Measurements from ENCODE around the gene ACSF3. TPM values are rescaled to one million over a fixed set of nuclear protein-coding genes. Genes with fewer than 3 reads are reported as not detected.

The ACSF3 gene
- total RNA-seq, 3 donors from 2014 or later (not counting 1 experiment from before 2014, with no cell fraction given), result 45.0 to 71.4 (median 51.6) TPM

DNA sequence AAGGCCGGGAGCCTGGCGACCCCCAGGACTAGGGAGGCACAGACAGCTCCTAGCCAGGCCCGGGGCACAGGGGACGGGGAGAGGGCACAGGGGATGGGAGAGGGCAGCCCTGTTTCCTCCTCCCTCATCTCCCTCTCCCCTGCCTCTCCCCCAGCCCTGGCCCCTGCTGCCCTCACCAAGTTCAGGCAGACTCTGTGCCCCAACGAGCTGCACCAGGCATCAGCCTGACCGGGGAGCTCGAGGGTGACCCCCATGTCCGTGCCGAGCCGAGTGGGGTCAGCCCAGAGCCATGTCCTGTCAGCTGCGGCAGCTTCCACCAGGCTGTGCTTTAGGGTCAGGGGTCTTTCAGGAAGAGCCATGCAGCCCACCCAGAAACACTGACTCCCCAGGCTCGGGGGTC is 83.8 kb downstream of the ACSF3 start:
- H3K36me3 Mint-ChIP-seq, result no peaks in the 10 kb centered on the region
- no peaks in the 10 kb centered on the region for H3K9me3 Mint-ChIP-seq
- H3K4me1 Mint-ChIP-seq, result no peaks in the 10 kb centered on the region
- no peaks in the 10 kb centered on the region for H3K27me3 Mint-ChIP-seq (ENCODE audit: low read depth in 2 of 2)
- no peaks in the 10 kb centered on the region for H3K9me3 ChIP-seq (ENCODE audit: control insufficient read depth, insufficient read depth, low read length)
- H3K27me3 ChIP-seq (ENCODE audit: control insufficient read depth, insufficient read depth, low read length), result no peaks in the 10 kb centered on the region
- H3K4me3 Mint-ChIP-seq, result no peak overlapping the region
- no peak overlapping the region for H3K27ac ChIP-seq (ENCODE audit: low read length)
- ATAC-seq (no peak), DNase-seq (no peak)
- TF ChIP-seq, protein P1, sequence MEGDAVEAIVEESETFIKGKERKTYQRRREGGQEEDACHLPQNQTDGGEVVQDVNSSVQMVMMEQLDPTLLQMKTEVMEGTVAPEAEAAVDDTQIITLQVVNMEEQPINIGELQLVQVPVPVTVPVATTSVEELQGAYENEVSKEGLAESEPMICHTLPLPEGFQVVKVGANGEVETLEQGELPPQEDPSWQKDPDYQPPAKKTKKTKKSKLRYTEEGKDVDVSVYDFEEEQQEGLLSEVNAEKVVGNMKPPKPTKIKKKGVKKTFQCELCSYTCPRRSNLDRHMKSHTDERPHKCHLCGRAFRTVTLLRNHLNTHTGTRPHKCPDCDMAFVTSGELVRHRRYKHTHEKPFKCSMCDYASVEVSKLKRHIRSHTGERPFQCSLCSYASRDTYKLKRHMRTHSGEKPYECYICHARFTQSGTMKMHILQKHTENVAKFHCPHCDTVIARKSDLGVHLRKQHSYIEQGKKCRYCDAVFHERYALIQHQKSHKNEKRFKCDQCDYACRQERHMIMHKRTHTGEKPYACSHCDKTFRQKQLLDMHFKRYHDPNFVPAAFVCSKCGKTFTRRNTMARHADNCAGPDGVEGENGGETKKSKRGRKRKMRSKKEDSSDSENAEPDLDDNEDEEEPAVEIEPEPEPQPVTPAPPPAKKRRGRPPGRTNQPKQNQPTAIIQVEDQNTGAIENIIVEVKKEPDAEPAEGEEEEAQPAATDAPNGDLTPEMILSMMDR (IDR thresholded peaks at IDR 0.05), result no peak
- 88% methylated on average over 10 of the region's 12 CpGs for WGBS (ENCODE audit: insufficient coverage)
- no peaks in the 10 kb centered on the region for H3K36me3 ChIP-seq (ENCODE audit: control insufficient read depth, insufficient read depth, low read length)
- intact Hi-C loops (cut with micrococcal nuclease), result no loop called here
- peaks cover 9% of the 10 kb centered on the region for H3K4me1 ChIP-seq (ENCODE audit: control insufficient read depth, insufficient read depth, low read length)
- no peak overlapping the region for H3K27ac Mint-ChIP-seq
- H3K4me3 ChIP-seq (ENCODE audit: low read length), result no peak overlapping the region

DNA sequence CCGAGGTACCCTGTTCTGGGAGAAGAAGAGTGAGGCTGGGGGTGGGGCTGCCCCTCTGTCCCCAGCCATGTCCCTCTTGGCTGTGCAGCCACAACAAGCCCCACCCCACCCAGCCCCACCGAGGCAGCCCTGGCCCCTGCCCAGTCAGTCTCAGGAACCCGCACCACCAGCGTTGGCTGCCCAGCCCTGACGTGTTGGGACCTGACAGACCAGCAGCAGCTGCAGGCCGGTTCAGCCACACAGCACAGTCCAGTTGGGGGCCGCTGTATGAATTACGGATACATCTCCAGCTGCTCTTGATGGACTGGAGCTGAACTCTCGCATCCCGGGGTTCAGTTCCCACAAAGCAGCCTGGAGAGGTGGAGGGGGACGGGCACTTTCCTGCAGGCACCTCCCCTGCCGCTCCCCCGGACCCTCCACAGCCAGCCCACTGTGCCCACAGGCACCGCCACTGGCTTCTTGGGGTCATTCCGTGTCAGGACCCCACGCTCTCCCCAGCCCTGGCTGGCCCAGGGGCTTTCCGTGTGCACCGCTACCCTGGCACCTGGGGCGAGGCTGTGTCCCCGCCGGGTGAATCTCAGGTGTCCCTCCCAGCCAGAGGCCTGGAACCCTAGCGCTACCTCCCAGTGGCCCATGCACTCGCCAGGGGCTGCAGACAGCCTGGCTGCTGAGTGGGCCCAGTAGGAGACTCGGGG is 84.9 kb downstream of the ACSF3 start:
- WGBS (ENCODE audit: insufficient coverage), result 93% methylated on average over 24 of the region's 24 CpGs
- Histone ChIP-seq H3K4me1 (ENCODE audit: control insufficient read depth, insufficient read depth, low read length) (peaks cover 9% of the 10 kb centered on the region), H3K4me3 (ENCODE audit: low read length) (no peak overlapping the region), H3K9me3 (ENCODE audit: control insufficient read depth, insufficient read depth, low read length) (no peaks in the 10 kb centered on the region), H3K27ac (ENCODE audit: low read length) (no peak overlapping the region), H3K27me3 (ENCODE audit: control insufficient read depth, insufficient read depth, low read length) (no peaks in the 10 kb centered on the region), H3K36me3 (ENCODE audit: control insufficient read depth, insufficient read depth, low read length) (no peaks in the 10 kb centered on the region)
- ATAC-seq (no peak), DNase-seq (no peak)
- Mint-ChIP-seq H3K27ac (no peak overlapping the region), H3K36me3 (no peaks in the 10 kb centered on the region), H3K27me3 (ENCODE audit: low read depth in 2 of 2) (no peaks in the 10 kb centered on the region), H3K4me3 (no peak overlapping the region), H3K4me1 (no peaks in the 10 kb centered on the region), H3K9me3 (no peaks in the 10 kb centered on the region)
- intact Hi-C loops (cut with micrococcal nuclease), result no loop called here
- TF ChIP-seq, protein P1 (IDR thresholded peaks at IDR 0.05), result no peak

DNA sequence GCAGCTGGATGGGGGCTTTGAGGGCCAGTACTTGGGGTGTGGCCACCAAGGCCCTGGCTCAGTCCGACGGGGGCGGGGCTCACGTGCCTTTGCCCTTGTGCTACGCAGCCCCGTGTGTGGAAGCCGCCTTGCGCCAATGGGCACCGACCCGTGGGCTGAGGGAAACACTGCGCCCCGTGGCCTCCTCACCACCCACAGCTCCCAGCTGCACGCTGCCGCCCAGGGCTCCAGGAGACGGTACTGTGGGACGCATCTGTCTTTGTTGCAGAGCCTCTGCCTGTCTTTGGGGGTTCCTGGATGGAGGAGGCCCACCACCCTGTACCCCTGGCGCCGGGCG is 85.5 kb downstream of the ACSF3 start:
- Histone ChIP-seq H3K27ac (ENCODE audit: low read length) (no peak overlapping the region), H3K4me1 (ENCODE audit: control insufficient read depth, insufficient read depth, low read length) (peaks cover 9% of the 10 kb centered on the region), H3K36me3 (ENCODE audit: control insufficient read depth, insufficient read depth, low read length) (no peaks in the 10 kb centered on the region), H3K4me3 (ENCODE audit: low read length) (no peak overlapping the region), H3K27me3 (ENCODE audit: control insufficient read depth, insufficient read depth, low read length) (no peaks in the 10 kb centered on the region), H3K9me3 (ENCODE audit: control insufficient read depth, insufficient read depth, low read length) (no peaks in the 10 kb centered on the region)
- intact Hi-C loops (cut with micrococcal nuclease), result no loop called here
- H3K4me1 Mint-ChIP-seq, result no peaks in the 10 kb centered on the region
- ATAC-seq (no peak), DNase-seq (no peak)
- H3K4me3 Mint-ChIP-seq, result no peak overlapping the region
- H3K9me3 Mint-ChIP-seq, result no peaks in the 10 kb centered on the region
- H3K36me3 Mint-ChIP-seq, result no peaks in the 10 kb centered on the region
- H3K27me3 Mint-ChIP-seq (ENCODE audit: low read depth in 2 of 2), result no peaks in the 10 kb centered on the region
- TF ChIP-seq, protein P1 (IDR thresholded peaks at IDR 0.05), result no peak
- WGBS (ENCODE audit: insufficient coverage), result 91% methylated on average over 19 of the region's 19 CpGs
- no peak overlapping the region for H3K27ac Mint-ChIP-seq

Data from natural killer cell (primary cell).